ENCODE results near the gene YIF1B.

The YIF1B gene

GRCh38 chr19:38280030-38280921 is 35.5 kb downstream of the YIF1B start:
- H3K36me3 ChIP-seq (ENCODE audit: low read depth) = peaks cover 73% of the 10 kb centered on the region
- no peak overlapping the region for H3K4me3 ChIP-seq (ENCODE audit: severe bottlenecking)
- H3K27ac ChIP-seq (ENCODE audit: poor library complexity, severe bottlenecking) = no peak overlapping the region
- H3K9me3 ChIP-seq (ENCODE audit: severe bottlenecking) = no peaks in the 10 kb centered on the region
- no peak for TF ChIP-seq CTCF (IDR thresholded peaks at IDR 0.05; ENCODE audit: poor library complexity, severe bottlenecking)
- DNase-seq (ENCODE audit: low spot score) (no peak), ATAC-seq (ENCODE audit: low read depth) (peak; percentile 31; the same call in 2 of the 3 replicates)
- peaks cover 30% of the 10 kb centered on the region for H3K4me1 ChIP-seq (ENCODE audit: insufficient read depth, poor library complexity, severe bottlenecking)
- no peaks in the 10 kb centered on the region for H3K27me3 ChIP-seq (ENCODE audit: insufficient read depth, poor library complexity, severe bottlenecking)

DNA sequence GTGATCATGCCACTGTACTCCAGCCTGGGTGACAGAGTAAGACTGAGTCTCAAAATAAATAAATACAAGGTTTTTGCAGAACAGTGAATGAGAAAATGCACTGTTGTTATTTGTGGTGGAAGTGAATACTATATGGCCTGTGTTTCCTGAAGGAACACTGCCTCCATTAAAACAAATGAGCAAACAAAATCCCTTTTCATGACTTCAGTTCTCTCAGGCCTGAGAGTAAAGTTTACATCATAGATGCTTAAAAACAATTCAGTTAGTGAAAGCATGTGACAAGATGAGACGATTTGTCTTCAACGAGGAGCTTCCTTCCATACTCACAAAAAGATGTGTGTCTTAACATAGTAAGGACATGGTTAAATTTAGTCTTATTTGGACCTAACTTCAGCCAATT is 37.0 kb downstream of the YIF1B start:
- Histone ChIP-seq H3K9me3 (ENCODE audit: severe bottlenecking) (no peaks in the 10 kb centered on the region), H3K36me3 (ENCODE audit: low read depth) (peaks cover 70% of the 10 kb centered on the region), H3K27me3 (ENCODE audit: insufficient read depth, poor library complexity, severe bottlenecking) (no peaks in the 10 kb centered on the region), H3K4me3 (ENCODE audit: severe bottlenecking) (no peak overlapping the region), H3K4me1 (ENCODE audit: insufficient read depth, poor library complexity, severe bottlenecking) (peaks cover 30% of the 10 kb centered on the region), H3K27ac (ENCODE audit: poor library complexity, severe bottlenecking) (peak overlapping the region; percentile 49)
- no peak for TF ChIP-seq CTCF (IDR thresholded peaks at IDR 0.05; ENCODE audit: poor library complexity, severe bottlenecking)
- ATAC-seq (ENCODE audit: low read depth) = no peak
- no peak for DNase-seq (ENCODE audit: low spot score)

DNA sequence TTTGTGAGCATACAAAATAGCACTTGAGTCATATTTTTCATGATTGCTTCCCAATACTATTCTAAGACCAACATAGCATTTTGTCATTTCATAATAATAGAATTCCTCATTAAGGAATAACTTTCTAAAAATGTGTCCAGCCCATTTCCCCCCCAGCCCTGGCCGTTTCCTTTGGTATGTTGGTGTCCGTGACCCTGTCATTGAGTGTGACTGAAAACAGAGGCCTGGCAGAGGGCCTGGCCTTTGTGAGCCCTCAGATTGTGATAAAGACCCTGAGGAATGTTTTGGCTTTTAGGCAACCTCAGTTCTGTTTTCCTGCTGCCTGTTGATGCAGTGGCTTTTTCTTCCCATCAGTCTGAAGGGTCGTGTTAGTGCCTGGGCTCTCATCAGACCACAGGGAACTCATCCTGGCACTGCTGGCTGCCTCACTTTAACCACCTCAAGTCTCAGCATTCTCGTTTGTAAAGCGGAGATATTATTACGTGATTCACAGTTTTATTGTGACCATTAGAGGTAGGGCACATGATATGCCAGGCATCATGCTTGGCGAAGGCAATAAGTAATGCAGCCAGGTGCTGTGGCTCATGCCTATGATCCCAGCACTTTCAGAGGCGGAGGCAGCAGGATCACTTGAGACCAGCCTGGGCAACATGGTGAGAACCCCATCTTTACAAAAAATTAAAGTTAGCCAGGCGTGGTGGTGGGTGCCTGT is 37.6 kb downstream of the YIF1B start:
- no peak overlapping the region for H3K4me3 ChIP-seq (ENCODE audit: severe bottlenecking)
- H3K36me3 ChIP-seq (ENCODE audit: low read depth) = peaks cover 72% of the 10 kb centered on the region
- no peaks in the 10 kb centered on the region for H3K9me3 ChIP-seq (ENCODE audit: severe bottlenecking)
- TF ChIP-seq CTCF (IDR thresholded peaks at IDR 0.05; ENCODE audit: poor library complexity, severe bottlenecking) = no peak
- peak overlapping the region; percentile 49 for H3K27ac ChIP-seq (ENCODE audit: poor library complexity, severe bottlenecking)
- peaks cover 30% of the 10 kb centered on the region for H3K4me1 ChIP-seq (ENCODE audit: insufficient read depth, poor library complexity, severe bottlenecking)
- no peaks in the 10 kb centered on the region for H3K27me3 ChIP-seq (ENCODE audit: insufficient read depth, poor library complexity, severe bottlenecking)
- DNase-seq (ENCODE audit: low spot score) (no peak), ATAC-seq (ENCODE audit: low read depth) (no peak)

DNA sequence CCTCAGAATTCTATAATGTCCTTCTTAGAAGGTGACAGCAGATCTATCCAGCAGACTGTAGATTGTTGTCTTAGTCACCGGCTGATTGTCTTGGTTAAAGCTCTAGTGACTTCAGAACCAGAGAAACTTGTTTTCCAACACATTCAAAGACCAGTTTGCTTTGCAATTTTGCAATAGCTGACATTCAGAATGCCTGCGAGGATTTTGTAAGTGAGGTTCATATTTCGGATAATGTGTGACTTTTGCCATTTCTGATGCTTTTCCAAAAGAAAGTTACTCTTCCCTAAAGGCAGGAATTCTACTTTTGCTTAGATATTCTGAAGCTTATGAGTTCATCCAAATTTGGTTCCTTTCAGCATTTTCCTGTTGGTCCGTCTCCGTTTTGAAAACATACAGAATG is 38.2 kb downstream of the YIF1B start:
- Histone ChIP-seq H3K4me1 (ENCODE audit: insufficient read depth, poor library complexity, severe bottlenecking) (peaks cover 30% of the 10 kb centered on the region), H3K9me3 (ENCODE audit: severe bottlenecking) (no peaks in the 10 kb centered on the region), H3K27me3 (ENCODE audit: insufficient read depth, poor library complexity, severe bottlenecking) (no peaks in the 10 kb centered on the region), H3K27ac (ENCODE audit: poor library complexity, severe bottlenecking) (peak overlapping the region; percentile 49), H3K36me3 (ENCODE audit: low read depth) (peaks cover 74% of the 10 kb centered on the region), H3K4me3 (ENCODE audit: severe bottlenecking) (no peak overlapping the region)
- DNase-seq (ENCODE audit: low spot score) (no peak), ATAC-seq (ENCODE audit: low read depth) (peak; percentile 61)
- TF ChIP-seq CTCF (IDR thresholded peaks at IDR 0.05; ENCODE audit: poor library complexity, severe bottlenecking) = no peak

All from RWPE2 (cell line).